ENCODE results near the gene LRRC70. TPM values are rescaled to one million over a fixed set of nuclear protein-coding genes. Genes with fewer than 3 reads are reported as not detected.

The LRRC70 gene
- total and polyA plus RNA-seq, 2 experiments from 2014 or later, result 0.15 to 1.7 TPM

- TF ChIP-seq ZNF462 (CRISPR knock-in tag; IDR thresholded peaks at IDR 0.05) (no peak), POLR2AphosphoS5 (IDR thresholded peaks at IDR 0.05; ENCODE audit: low read depth) (no peak)
These were observed 28.3 kb downstream of the LRRC70 start (continued) for GRCh38 chr5:62606878-62607277.

- Histone ChIP-seq H3K36me3 (ENCODE audit: insufficient read depth) (no peaks in the 10 kb centered on the region; the same call in 1 of the 2 replicates), H3F3A (replicated peaks; ENCODE audit: low read depth) (no peaks in the 10 kb centered on the region), H3K79me2 (replicated peaks; ENCODE audit: insufficient read depth) (no peaks in the 10 kb centered on the region), H3K27ac (ENCODE audit: low read depth) (no peak overlapping the region), H3K4me1 (ENCODE audit: insufficient read depth) (no peaks in the 10 kb centered on the region), H3K9me2 (ENCODE audit: insufficient read depth) (no peaks in the 10 kb centered on the region), H3K4me2 (no peak overlapping the region), H3K27me3 (ENCODE audit: insufficient read depth) (no peaks in the 10 kb centered on the region), H2AFZ (no peak overlapping the region), H4K20me1 (replicated peaks; ENCODE audit: insufficient read depth) (no peaks in the 10 kb centered on the region), H3K4me3 (no peak overlapping the region)
- ATAC-seq (no peak), DNase-seq (ENCODE audit: low spot score) (no peak)
- H3K27ac Mint-ChIP-seq, result no peak overlapping the region
- no peaks in the 10 kb centered on the region for H3K4me1 Mint-ChIP-seq
- H3K4me3 Mint-ChIP-seq, result no peak overlapping the region
- H3K36me3 Mint-ChIP-seq (ENCODE audit: low read depth), result peaks cover 10% of the 10 kb centered on the region; the same call in 2 of the 3 replicates
- no peaks in the 10 kb centered on the region for H3K27me3 Mint-ChIP-seq (ENCODE audit: insufficient read depth, low read depth, poor library complexity)
- H3K9me3 Mint-ChIP-seq, result no peaks in the 10 kb centered on the region
- TF ChIP-seq REST (IDR thresholded peaks at IDR 0.05; ENCODE audit: unreplicated experiment) (no peak), STAT1 (IDR thresholded peaks at IDR 0.05; ENCODE audit: unreplicated experiment) (no peak), ETS1 (IDR thresholded peaks at IDR 0.05) (no peak), POLR2AphosphoS5 (IDR thresholded peaks at IDR 0.05; ENCODE audit: low read depth) (no peak), NANOG (IDR thresholded peaks at IDR 0.05; ENCODE audit: borderline replicate concordance) (no peak)
These were observed 29.0 kb downstream of the LRRC70 start for GRCh38 chr5:62607615-62608014.

Measured in GM23338 (cell line).